Measurements from ENCODE around the gene PCCA.
"Not testable (repeated sequence)": the region's sequence is repeated elsewhere in the genome, so short reads cannot be mapped to it uniquely, and the experiment has no call there.

The PCCA gene

GRCh38 chr13:100141461-100141961 is 52.6 kb downstream of the PCCA start:
- not testable (repeated sequence) for DNase-seq (ENCODE audit: low read depth)

GRCh38 chr13:100146534-100146933 is 57.6 kb downstream of the PCCA start:
- DNase-seq (ENCODE audit: low read depth), result no peak

GRCh38 chr13:100147825-100148224 is 58.9 kb downstream of the PCCA start:
- DNase-seq (ENCODE audit: low read depth), result no peak

GRCh38 chr13:100148422-100148821 is 59.5 kb downstream of the PCCA start:
- no peak for DNase-seq (ENCODE audit: low read depth)

GRCh38 chr13:100149389-100149788 is 60.5 kb downstream of the PCCA start:
- DNase-seq (ENCODE audit: low read depth), result no peak

- not testable (repeated sequence) for DNase-seq (ENCODE audit: low read depth)
Observed at GRCh38 chr13:100150711-100151110, 61.8 kb downstream of the PCCA start.

- DNase-seq (ENCODE audit: low read depth), result no peak
Observed at GRCh38 chr13:100154842-100155416, 66.0 kb downstream of the PCCA start.

GRCh38 chr13:100156788-100157187 is 67.9 kb downstream of the PCCA start:
- DNase-seq (ENCODE audit: low read depth), result no peak

GRCh38 chr13:100158569-100158968 is 69.7 kb downstream of the PCCA start:
- no peak for DNase-seq (ENCODE audit: low read depth)

GRCh38 chr13:100159584-100159983 is 70.7 kb downstream of the PCCA start:
- DNase-seq (ENCODE audit: low read depth), result no peak

GRCh38 chr13:100160450-100160849 is 71.6 kb downstream of the PCCA start:
- no peak for DNase-seq (ENCODE audit: low read depth)

- no peak for DNase-seq (ENCODE audit: low read depth)
Observed at GRCh38 chr13:100163375-100163774, 74.5 kb downstream of the PCCA start.

GRCh38 chr13:100173203-100173602 is 84.3 kb downstream of the PCCA start:
- no peak for DNase-seq (ENCODE audit: low read depth)

- DNase-seq (ENCODE audit: low read depth), result not testable (repeated sequence)
Observed at GRCh38 chr13:100174455-100174854, 85.6 kb downstream of the PCCA start.

GRCh38 chr13:100175078-100175802 is 86.3 kb downstream of the PCCA start:
- no peak for DNase-seq (ENCODE audit: low read depth)

GRCh38 chr13:100175803-100176182 is 86.9 kb downstream of the PCCA start:
- no peak for DNase-seq (ENCODE audit: low read depth)

- DNase-seq (ENCODE audit: low read depth), result no peak
Observed at GRCh38 chr13:100176801-100177400, 88.0 kb downstream of the PCCA start.

GRCh38 chr13:100178309-100178708 is 89.4 kb downstream of the PCCA start:
- DNase-seq (ENCODE audit: low read depth), result no peak

GRCh38 chr13:100179276-100179675 is 90.4 kb downstream of the PCCA start:
- DNase-seq (ENCODE audit: low read depth), result no peak

- no peak for DNase-seq (ENCODE audit: low read depth)
Observed at GRCh38 chr13:100182900-100183490, 94.1 kb downstream of the PCCA start.

- no peak for DNase-seq (ENCODE audit: low read depth)
Observed at GRCh38 chr13:100184095-100184494, 95.2 kb downstream of the PCCA start.

GRCh38 chr13:100195568-100195967 is 106.7 kb downstream of the PCCA start:
- DNase-seq (ENCODE audit: low read depth), result no peak

- no peak for DNase-seq (ENCODE audit: low read depth)
Observed at GRCh38 chr13:100196375-100196774, 107.5 kb downstream of the PCCA start.
